ENCODE data around the gene FGF11. TPM values are rescaled to one million over a fixed set of nuclear protein-coding genes. Genes with fewer than 3 reads are reported as not detected.
A peak's percentile ranks its signal among the peaks of the same experiment; 100 is the strongest.

FGF11 gene
- total and polyA plus RNA-seq, 7 experiments from 2014 or later, result 0.09 to 39.7 (median 3.3) TPM; not detected in 1

DNA sequence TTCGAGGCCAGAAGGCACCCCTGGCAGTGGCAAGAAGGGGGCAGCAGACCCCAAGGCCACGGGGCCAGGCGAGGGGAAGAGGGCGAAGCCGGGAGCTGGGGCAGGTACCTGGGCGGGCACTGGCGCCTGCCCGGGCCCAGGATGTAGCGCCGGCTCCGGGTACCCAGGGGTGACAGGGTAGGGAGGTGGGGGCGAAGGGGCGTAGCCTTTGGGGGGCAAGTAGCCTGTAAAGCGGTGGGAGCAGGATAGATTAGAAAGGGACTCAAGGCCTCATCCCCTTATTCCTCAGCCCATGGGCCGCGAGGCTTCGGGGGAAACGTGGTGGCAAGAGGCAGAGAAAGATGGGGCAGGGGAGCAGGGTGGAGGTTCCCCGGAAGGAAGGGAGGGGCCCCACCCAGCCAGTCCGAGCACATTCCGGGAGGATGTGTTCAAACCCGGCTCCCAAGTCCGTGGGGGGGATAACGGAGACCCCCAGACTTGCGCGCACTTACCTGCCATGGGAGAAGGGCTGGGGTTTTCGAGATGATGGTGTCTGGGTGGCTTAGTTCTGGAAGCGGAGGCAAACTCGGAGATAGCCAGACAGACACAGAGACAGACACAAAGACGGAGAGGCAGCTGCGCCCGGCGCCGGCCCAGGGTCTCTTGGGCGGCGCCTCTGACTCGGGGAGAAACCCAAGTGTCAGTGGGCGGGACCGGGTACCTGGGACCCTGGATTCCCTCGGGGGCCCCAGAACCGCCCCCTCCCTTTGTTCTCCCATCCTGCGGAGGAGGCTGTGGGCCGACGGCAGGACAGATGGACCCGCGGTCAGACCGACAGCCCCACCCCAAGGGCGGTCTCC is 45.5 kb upstream of the FGF11 start:
- H3K4me3 ChIP-seq (ENCODE audit: low read length), result peak overlapping the region; percentile 94

DNA sequence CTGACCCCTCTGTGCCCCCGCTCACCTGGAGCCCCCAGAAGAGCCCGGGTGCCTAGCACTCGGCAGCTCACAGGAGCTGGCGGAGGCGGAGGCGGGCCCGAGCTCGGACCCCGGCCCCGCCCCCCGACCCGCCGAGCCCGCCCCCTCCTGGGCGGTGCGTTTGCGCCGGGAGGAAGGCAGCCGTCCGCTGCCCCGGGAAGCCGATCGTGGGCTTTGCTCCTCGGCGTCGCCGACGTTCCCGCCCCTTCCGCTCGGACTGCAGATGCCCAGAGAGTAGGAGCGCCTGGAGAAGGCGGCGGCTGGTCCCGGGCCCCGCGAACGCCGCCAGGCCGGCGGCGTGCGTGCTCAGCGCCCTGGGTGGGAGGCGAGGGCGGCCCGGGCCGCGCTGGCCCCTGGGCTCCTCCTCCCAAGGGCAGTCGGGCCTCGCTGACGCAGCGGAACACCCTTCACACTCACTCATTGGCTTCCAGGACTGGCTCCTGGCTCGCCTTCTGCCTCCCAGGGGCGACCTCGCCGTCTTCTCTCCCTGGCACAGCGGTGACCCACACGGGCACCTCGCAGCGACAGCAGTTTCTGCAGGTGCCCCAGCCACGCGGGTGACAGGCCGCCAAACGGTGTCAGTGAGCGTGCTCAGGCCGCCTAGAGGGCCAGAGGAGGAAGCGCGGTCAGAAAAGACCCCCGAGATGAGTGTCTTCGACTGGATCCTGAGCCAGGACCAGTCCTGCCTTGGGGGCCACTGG is 44.7 kb upstream of the FGF11 start, which contains the start of gene PLSCR3:
Gene PLSCR3 (minus strand): TSS at position 74 of the 740 bp plus-strand sequence. CDS start 415 bp downstream, outside the sequence.
- Mint-ChIP-seq H3K36me3 (peaks cover 0 to 19% (median 15%) of the 10 kb centered on the region in 5 donors), H3K4me1 (peaks cover 25 to 46% (median 27%) of the 10 kb centered on the region in 7 donors), H3K4me3 (peak within 1 kb of the TSS; percentile 93 to 97 (median 95)), H3K27me3 (no peaks in the 10 kb centered on the region), H3K27ac (peak within 1 kb of the TSS; percentile 85 to 97 (median 92)), H3K9me3 (no peaks in the 10 kb centered on the region)
- Histone ChIP-seq H3K27me3 (ENCODE audit: control insufficient read depth in 2 of 2, insufficient read depth in 2 of 2, low read length in 2 of 2) (no peaks in the 10 kb centered on the region), H3K4me1 (ENCODE audit: control insufficient read depth in 2 of 2, insufficient read depth in 2 of 2, low read length in 2 of 2) (peaks cover 7 to 25% of the 10 kb centered on the region in 2 donors), H3K9me3 (ENCODE audit: control insufficient read depth in 2 of 3, low read length in 3 of 3) (no peaks in the 10 kb centered on the region), H3K27ac (ENCODE audit: low read depth, low read length) (peak within 1 kb of the TSS; percentile 87), H3K4me3 (ENCODE audit: low read length) (peak within 1 kb of the TSS; percentile 94), H3K36me3 (ENCODE audit: control insufficient read depth in 2 of 3, insufficient read depth in 3 of 3, low read length in 3 of 3) (peaks cover 8 to 32% (median 11%) of the 10 kb centered on the region in 3 experiments)
- POLR2A ChIA-PET, result interaction anchor here (0.6 to 5.9 kb wide), 11 partner anchors 9 to 85 kb away, joined by 3 to 38 read pairs (median 3); partner anchors contain the start of genes TMEM102 and TMEM256
- CTCF ChIA-PET, result interaction anchor here (0.6 to 2.2 kb wide), 5 partner anchors 10 to 730 kb away, joined by 3 to 7 read pairs (median 4); partner anchors contain the start of genes ACAP1 and TMEM95
- DNase-seq (peak; percentile 68 to 91 (median 82)), ATAC-seq (peak; percentile 94)
- intact Hi-C loops (cut with micrococcal nuclease), result loop anchor here (1.0 to 5.0 kb wide), 6 partner anchors 10 to 90 kb away; partner anchors contain the start of genes TMEM256 (in 2 of the 2), POLR2A (in 1 of the 2) and TMEM102 (in 1 of the 2)

More for the DNA sequence above, 45.5 kb upstream of the FGF11 start:
- no peaks in the 10 kb centered on the region for H3K9me3 Mint-ChIP-seq
- POLR2A ChIA-PET, result interaction anchor here (0.5 to 5.9 kb wide), 14 partner anchors 8 to 767 kb away, joined by 3 to 38 read pairs (median 4); partner anchors contain the start of genes POLR2A, TMEM102 and TMEM256
- no peaks in the 10 kb centered on the region for H3K9me3 ChIP-seq (ENCODE audit: control insufficient read depth in 2 of 3, low read length in 3 of 3)
- peaks cover 0 to 25% (median 19%) of the 10 kb centered on the region in 5 donors for H3K36me3 Mint-ChIP-seq
- H3K36me3 ChIP-seq (ENCODE audit: control insufficient read depth in 2 of 3, insufficient read depth in 3 of 3, low read length in 3 of 3), result peaks cover 8 to 40% (median 16%) of the 10 kb centered on the region in 3 experiments
- peak in 7 of 9 donors; percentile 49 to 78 (median 72) for DNase-seq
- H3K27me3 Mint-ChIP-seq, result no peaks in the 10 kb centered on the region
- H3K27ac Mint-ChIP-seq, result peak overlapping the region; percentile 83 to 97 (median 90)
- intact Hi-C loops (cut with micrococcal nuclease), result loop anchor here (1.0 to 5.0 kb wide), 6 partner anchors 10 to 91 kb away; partner anchors contain the start of genes TMEM256 (in 2 of the 2), POLR2A (in 1 of the 2) and TMEM102 (in 1 of the 2)
- H3K4me1 Mint-ChIP-seq, result peaks cover 25 to 48% (median 28%) of the 10 kb centered on the region in 7 donors
- peak overlapping the region; percentile 87 for H3K27ac ChIP-seq (ENCODE audit: low read depth, low read length)
- peak; percentile 77 for ATAC-seq
- CTCF ChIA-PET, result interaction anchor here (0.6 to 2.2 kb wide), 5 partner anchors 10 to 167 kb away, joined by 3 to 7 read pairs (median 3); partner anchors contain the start of genes ACAP1 and TMEM95
- no peaks in the 10 kb centered on the region for H3K27me3 ChIP-seq (ENCODE audit: control insufficient read depth in 2 of 2, insufficient read depth in 2 of 2, low read length in 2 of 2)
- peak overlapping the region; percentile 89 to 97 (median 95) for H3K4me3 Mint-ChIP-seq
- peaks cover 7 to 25% of the 10 kb centered on the region in 2 donors for H3K4me1 ChIP-seq (ENCODE audit: control insufficient read depth in 2 of 2, insufficient read depth in 2 of 2, low read length in 2 of 2)

DNA sequence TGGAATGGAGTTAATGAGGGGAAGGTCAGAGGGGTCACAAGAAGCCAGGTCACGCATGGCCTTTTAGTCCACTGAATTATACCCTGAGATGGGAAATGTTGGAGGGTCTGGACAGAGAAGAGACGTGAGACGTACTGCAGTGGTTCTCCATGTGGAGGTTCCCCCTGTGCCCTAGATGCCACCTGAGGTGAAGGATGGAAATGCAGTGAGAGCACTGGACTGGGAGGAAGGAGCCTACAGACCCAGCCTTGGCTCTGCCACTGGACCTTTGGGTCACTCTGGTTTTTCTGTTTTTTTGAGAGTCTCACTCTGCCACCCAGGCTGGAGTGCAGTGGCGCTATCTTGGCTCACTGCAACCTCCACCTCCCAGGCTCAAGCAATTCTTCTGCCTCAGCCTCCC is 43.2 kb upstream of the FGF11 start:
- no peak overlapping the region for H3K27ac ChIP-seq (ENCODE audit: low read depth, low read length)
- DNase-seq (no peak), ATAC-seq (no peak)
- Mint-ChIP-seq H3K4me3 (peak overlapping the region in 6 of 10 donors; percentile 1 to 64 (median 22)), H3K4me1 (peaks cover 20 to 33% (median 24%) of the 10 kb centered on the region in 7 donors), H3K27me3 (no peaks in the 10 kb centered on the region), H3K36me3 (peaks cover 0 to 14% (median 6%) of the 10 kb centered on the region in 5 donors), H3K27ac (peak overlapping the region in 1 of 9 donors; percentile 9), H3K9me3 (no peaks in the 10 kb centered on the region)
- peaks cover 7 to 16% of the 10 kb centered on the region in 2 donors for H3K4me1 ChIP-seq (ENCODE audit: control insufficient read depth in 2 of 2, insufficient read depth in 2 of 2, low read length in 2 of 2)
- no peaks in the 10 kb centered on the region for H3K27me3 ChIP-seq (ENCODE audit: control insufficient read depth in 2 of 2, insufficient read depth in 2 of 2, low read length in 2 of 2)
- no peaks in the 10 kb centered on the region for H3K9me3 ChIP-seq (ENCODE audit: control insufficient read depth in 2 of 3, low read length in 3 of 3)
- ChIA-PET CTCF (interaction anchor here (0.6 kb wide), 1 partner anchor 79 kb away, joined by 7 read pairs; no protein-coding TSS in a partner anchor), POLR2A (interaction anchor here (2.2 to 5.9 kb wide), 2 partner anchors 7 to 12 kb away, joined by 17 to 38 read pairs; partner anchors contain the start of gene TMEM256)
- intact Hi-C loops (cut with micrococcal nuclease), result no loop called here
- H3K36me3 ChIP-seq (ENCODE audit: control insufficient read depth in 2 of 3, insufficient read depth in 3 of 3, low read length in 3 of 3), result peaks cover 0 to 17% (median 3%) of the 10 kb centered on the region in 3 experiments
- H3K4me3 ChIP-seq (ENCODE audit: low read length), result no peak overlapping the region

DNA sequence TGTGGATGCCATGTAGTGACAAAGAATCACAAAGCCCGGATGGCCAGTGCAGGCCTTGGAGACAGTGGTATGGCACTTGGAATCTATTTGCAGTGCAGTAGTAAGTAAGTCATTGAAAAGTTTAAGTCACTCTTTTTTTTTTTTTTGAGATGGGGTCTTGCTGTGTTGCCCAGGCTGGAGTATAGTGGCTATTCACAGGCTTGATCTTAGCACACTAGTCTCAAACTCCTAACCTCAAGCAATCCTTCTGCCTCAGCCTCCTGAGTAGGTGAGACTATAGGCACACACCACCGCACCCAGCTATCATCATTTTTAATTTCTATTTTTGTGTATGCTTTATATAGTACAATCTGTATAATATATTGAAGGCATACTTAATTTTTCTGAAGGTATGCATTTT is 40.7 kb upstream of the FGF11 start:
- ChIA-PET CTCF (interaction anchor here (0.7 to 1.7 kb wide), 2 partner anchors 16 to 37 kb away, joined by 5 read pairs; partner anchors contain the start of gene TMEM102), POLR2A (interaction anchor here (0.6 to 2.1 kb wide), 5 partner anchors 12 to 87 kb away, joined by 3 to 7 read pairs (median 3); no protein-coding TSS in a partner anchor)
- DNase-seq (no peak), ATAC-seq (no peak)
- peaks cover 5 to 23% (median 16%) of the 10 kb centered on the region in 7 donors for H3K4me1 Mint-ChIP-seq
- Histone ChIP-seq H3K4me1 (ENCODE audit: control insufficient read depth in 2 of 2, insufficient read depth in 2 of 2, low read length in 2 of 2) (peaks cover 6% of the 10 kb centered on the region in 2 donors), H3K27me3 (ENCODE audit: control insufficient read depth in 2 of 2, insufficient read depth in 2 of 2, low read length in 2 of 2) (no peaks in the 10 kb centered on the region), H3K27ac (ENCODE audit: low read depth, low read length) (no peak overlapping the region), H3K9me3 (ENCODE audit: control insufficient read depth in 2 of 3, low read length in 3 of 3) (no peaks in the 10 kb centered on the region), H3K4me3 (ENCODE audit: low read length) (no peak overlapping the region), H3K36me3 (ENCODE audit: control insufficient read depth in 2 of 3, insufficient read depth in 3 of 3, low read length in 3 of 3) (no peaks in the 10 kb centered on the region)
- no peaks in the 10 kb centered on the region for H3K9me3 Mint-ChIP-seq
- peaks cover 0 to 4% (median 0%) of the 10 kb centered on the region in 5 donors for H3K36me3 Mint-ChIP-seq
- no peaks in the 10 kb centered on the region for H3K27me3 Mint-ChIP-seq
- intact Hi-C loops (cut with micrococcal nuclease), result no loop called here
- H3K27ac Mint-ChIP-seq, result peak overlapping the region in 2 of 9 donors; percentile 17 to 49
- H3K4me3 Mint-ChIP-seq, result no peak overlapping the region

DNA sequence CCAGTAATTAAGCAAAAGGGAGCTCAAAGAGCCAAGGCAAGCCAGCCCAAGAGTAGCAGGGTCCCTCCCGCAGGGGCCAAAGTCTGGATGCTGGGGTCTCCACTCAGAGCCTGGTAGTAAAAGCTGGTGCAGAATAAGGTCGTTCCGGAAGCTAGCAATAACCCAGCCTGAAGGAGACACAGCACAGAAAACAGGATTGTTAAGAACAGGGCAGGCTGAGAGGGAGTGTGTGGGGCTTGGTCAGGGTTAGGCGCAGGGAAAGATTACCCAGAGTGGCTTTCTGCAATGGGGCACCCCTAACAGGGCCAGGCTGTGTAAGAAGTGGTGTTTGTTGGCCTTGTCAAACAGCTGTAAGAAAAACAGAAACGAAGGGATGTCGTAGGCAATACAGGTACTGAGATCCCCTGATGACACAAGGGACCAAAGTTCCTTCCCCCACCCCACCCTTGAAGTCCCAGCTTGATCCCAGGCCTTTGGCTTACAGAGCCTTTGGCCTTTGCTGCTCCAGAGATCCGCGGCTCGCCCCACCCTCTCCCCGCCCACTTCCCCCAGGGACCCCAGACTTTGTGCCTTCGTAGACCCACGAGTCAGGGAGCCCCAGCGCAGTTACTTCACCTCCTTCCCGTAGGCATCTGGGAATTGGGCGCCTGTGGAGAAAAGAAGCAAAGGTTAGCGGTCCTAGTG is 36.1 kb upstream of the FGF11 start:
- no peaks in the 10 kb centered on the region for H3K9me3 ChIP-seq (ENCODE audit: control insufficient read depth in 2 of 3, low read length in 3 of 3)
- Mint-ChIP-seq H3K27me3 (peaks cover 0 to 20% (median 0%) of the 10 kb centered on the region in 5 donors), H3K36me3 (peaks cover 0 to 4% (median 0%) of the 10 kb centered on the region in 5 donors), H3K4me3 (peak overlapping the region; percentile 87 to 98 (median 96)), H3K9me3 (peaks cover 0 to 1% (median 0%) of the 10 kb centered on the region in 11 donors), H3K27ac (peak overlapping the region; percentile 91 to 100 (median 95)), H3K4me1 (peaks cover 7 to 23% (median 20%) of the 10 kb centered on the region in 7 donors)
- intact Hi-C loops (cut with micrococcal nuclease), result loop anchor here (5.0 kb wide), 3 partner anchors 96 to 169 kb away; partner anchors contain the start of genes CTDNEP1 (in 1 of the 2), EIF5A (in 1 of the 2) and ELP5 (in 1 of the 2)
- peaks cover 6 to 10% of the 10 kb centered on the region in 2 donors for H3K4me1 ChIP-seq (ENCODE audit: control insufficient read depth in 2 of 2, insufficient read depth in 2 of 2, low read length in 2 of 2)
- peak overlapping the region; percentile 78 for H3K27ac ChIP-seq (ENCODE audit: low read depth, low read length)
- no peaks in the 10 kb centered on the region for H3K27me3 ChIP-seq (ENCODE audit: control insufficient read depth in 2 of 2, insufficient read depth in 2 of 2, low read length in 2 of 2)
- CTCF ChIA-PET, result interaction anchor here (0.9 to 1.1 kb wide), 3 partner anchors 19 to 158 kb away, joined by 3 to 4 read pairs (median 3); no protein-coding TSS in a partner anchor
- POLR2A ChIA-PET, result interaction anchor here (0.6 to 3.7 kb wide), 14 partner anchors 10 to 367 kb away, joined by 3 to 38 read pairs (median 6); partner anchors contain the start of genes ATP1B2, NEURL4, PLSCR3 and POLR2A
- ATAC-seq (no peak), DNase-seq (peak in 1 of 9 donors; percentile 45)
- H3K36me3 ChIP-seq (ENCODE audit: control insufficient read depth in 2 of 3, insufficient read depth in 3 of 3, low read length in 3 of 3), result peaks cover 0 to 3% (median 0%) of the 10 kb centered on the region in 3 experiments
- peak overlapping the region; percentile 95 for H3K4me3 ChIP-seq (ENCODE audit: low read length)
